Stimulated activated naive CD8-positive, alpha-beta T cell treated with anti-CD3 and anti-CD28 coated beads, Interleukin-15, amount 100 ng/mL, for 72 hours (primary cell): ENCODE measurements around the gene AUTS2.
"Not testable (repeated sequence)": the region's sequence is repeated elsewhere in the genome, so short reads cannot be mapped to it uniquely, and the experiment has no call there.

Experiments used
- ATAC-seq: fragments of 150-1000 bp; cut with Tn5 transposase; 2 replicates; pipeline ENCODE4 v1.10.0; 2021; ENCODE audit warnings: mild to moderate bottlenecking, moderate library complexity
- DNase-seq, 2 donors: peaks; one replicate each; pipeline ENCODE4 v3.0.0; 2021 to 2022
- H3K27ac Mint-ChIP-seq, 2 donors: one replicate each; pipeline ENCODE4 v1.8.0; 2022; ENCODE audit warnings: mild to moderate bottlenecking in 2 of 2, mixed read lengths in 2 of 2, moderate library complexity in 2 of 2
- H3K27me3 Mint-ChIP-seq: one replicate; pipeline ENCODE4 v1.8.0; 2022; ENCODE audit warnings: mixed read lengths
- H3K4me1 Mint-ChIP-seq: one replicate; pipeline ENCODE4 v1.8.0; 2022; ENCODE audit warnings: mild to moderate bottlenecking, mixed read lengths
- H3K4me3 Mint-ChIP-seq, 2 donors: one replicate each; pipeline ENCODE4 v1.8.0; 2022; ENCODE audit warnings: mild to moderate bottlenecking in 2 of 2, mixed read lengths in 2 of 2, moderate library complexity in 1 of 2
- H3K9me3 Mint-ChIP-seq, 2 donors: one replicate each; pipeline ENCODE4 v1.8.0; 2022; ENCODE audit warnings: mixed read lengths in 2 of 2

AUTS2 gene

DNA sequence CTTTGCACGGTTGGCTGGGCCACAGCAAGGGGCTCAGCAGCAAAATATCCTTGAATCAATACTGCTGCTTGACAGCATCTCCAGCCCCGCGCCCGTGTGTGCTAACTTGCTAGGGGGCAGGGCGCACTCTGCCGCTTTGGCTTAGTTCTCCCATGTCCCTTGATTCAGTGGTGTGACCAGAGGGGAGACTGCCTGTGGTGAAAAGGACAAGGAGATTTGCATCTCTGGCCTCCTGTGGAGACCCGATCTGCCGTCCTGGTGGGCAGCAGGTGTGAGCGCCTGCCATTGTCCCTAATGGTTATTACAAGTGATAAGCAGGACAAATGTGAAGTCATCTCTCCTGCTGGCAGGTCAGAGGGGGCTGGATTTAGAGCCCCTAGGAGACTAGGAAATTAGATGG, 1033.4 kb downstream of the AUTS2 start:
- Mint-ChIP-seq H3K27ac (no peak overlapping the region), H3K4me3 (no peak overlapping the region), H3K4me1 (peaks cover 8% of the 10 kb centered on the region), H3K27me3 (no peaks in the 10 kb centered on the region), H3K9me3 (peaks cover 0 to 9% of the 10 kb centered on the region in 2 donors)
- ATAC-seq (no peak), DNase-seq (no peak)

DNA sequence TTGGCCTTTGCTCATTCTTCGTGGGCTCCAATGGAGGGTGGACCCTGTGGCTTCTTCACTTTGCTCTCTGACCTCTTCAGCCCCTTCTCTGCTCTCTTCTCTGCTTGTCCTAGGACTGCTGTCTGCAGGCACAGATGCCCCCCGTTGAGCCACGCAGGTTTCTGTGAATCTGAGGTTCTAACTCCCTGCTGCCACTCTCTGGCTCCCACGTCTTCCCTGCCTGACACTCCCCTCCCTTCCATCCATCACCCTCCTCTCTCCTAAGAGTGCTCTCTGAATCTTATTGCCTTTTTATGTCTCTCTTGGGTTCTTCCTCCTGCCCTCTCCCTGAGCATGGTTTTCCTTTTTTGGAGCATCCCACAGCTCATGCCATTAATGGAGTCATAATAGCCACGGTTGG, 1034.1 kb downstream of the AUTS2 start:
- no peak overlapping the region for H3K4me3 Mint-ChIP-seq
- peaks cover 0 to 2% of the 10 kb centered on the region in 2 donors for H3K9me3 Mint-ChIP-seq
- H3K27ac Mint-ChIP-seq: no peak overlapping the region
- ATAC-seq (no peak), DNase-seq (no peak)
- H3K27me3 Mint-ChIP-seq: no peaks in the 10 kb centered on the region
- H3K4me1 Mint-ChIP-seq: peaks cover 12% of the 10 kb centered on the region

DNA sequence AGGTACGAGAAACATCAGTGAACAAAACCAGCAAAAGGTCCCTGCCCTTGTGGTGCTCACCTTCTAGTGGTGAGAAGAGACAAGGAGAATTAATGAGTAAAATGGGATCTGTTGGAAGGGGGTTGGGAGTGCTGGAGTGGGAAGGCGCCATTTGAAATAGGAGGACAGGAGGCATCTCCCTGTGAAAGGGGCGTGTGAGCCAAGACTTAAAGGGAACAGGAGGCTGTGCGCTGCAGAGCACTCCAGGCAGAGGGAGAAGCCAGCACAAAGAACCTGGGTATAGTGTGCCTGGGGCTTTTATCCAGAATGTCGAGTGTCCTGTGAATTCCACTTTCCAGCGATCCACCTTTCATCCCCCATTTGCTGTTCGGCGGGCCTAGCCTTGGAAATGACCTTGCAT, 1035.8 kb downstream of the AUTS2 start:
- ATAC-seq (no peak), DNase-seq (no peak)
- Mint-ChIP-seq H3K27me3 (no peaks in the 10 kb centered on the region), H3K4me1 (peaks cover 19% of the 10 kb centered on the region), H3K4me3 (no peak overlapping the region), H3K27ac (no peak overlapping the region), H3K9me3 (no peaks in the 10 kb centered on the region)

DNA sequence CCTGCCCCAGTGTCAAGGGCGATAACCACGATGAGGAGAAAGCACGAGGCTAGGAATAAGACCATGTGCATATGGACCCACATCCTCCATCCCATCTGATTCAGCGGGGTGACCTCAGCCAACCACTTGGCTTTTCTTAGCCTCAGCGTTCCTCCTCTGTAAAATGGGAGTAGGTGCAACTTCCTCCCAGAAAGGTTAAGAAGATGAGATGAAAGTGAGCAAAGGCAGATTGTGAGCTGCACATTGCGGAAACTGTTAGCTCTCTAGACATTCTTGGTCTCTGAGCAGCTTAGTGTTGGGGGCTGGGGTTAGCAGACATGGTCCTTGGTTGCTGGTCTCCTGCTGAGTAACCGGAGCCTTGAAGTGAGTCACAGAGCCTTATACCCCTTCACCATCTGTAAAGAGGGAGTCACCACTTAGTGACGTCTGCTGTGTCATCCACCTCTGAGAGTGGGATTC, 1036.4 kb downstream of the AUTS2 start:
- ATAC-seq (peak; percentile 57), DNase-seq (no peak)
- Mint-ChIP-seq H3K27ac (no peak overlapping the region), H3K4me3 (no peak overlapping the region), H3K4me1 (peaks cover 19% of the 10 kb centered on the region), H3K27me3 (no peaks in the 10 kb centered on the region), H3K9me3 (no peaks in the 10 kb centered on the region)

DNA sequence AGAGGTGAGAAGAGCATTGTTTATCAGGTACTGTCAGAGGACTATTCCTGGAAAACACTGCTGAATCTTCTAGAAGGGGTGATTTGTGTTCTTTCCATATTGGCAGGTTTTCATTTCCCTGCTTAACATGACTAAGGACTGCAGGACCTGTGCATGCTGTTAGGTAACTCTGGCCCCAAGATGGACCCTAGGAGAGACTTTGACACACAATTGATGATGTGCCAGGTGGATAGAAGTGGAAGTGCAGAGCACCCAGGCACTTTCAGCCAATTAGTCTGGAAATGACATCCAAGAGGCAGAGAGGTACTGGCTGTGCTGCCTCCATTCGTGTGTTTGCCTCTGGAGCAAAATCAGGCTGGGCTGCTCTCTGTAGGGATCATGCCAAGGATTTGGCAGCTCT, 1037.4 kb downstream of the AUTS2 start:
- Mint-ChIP-seq H3K27ac (no peak overlapping the region), H3K27me3 (no peaks in the 10 kb centered on the region)
- ATAC-seq: peak; percentile 8

DNA sequence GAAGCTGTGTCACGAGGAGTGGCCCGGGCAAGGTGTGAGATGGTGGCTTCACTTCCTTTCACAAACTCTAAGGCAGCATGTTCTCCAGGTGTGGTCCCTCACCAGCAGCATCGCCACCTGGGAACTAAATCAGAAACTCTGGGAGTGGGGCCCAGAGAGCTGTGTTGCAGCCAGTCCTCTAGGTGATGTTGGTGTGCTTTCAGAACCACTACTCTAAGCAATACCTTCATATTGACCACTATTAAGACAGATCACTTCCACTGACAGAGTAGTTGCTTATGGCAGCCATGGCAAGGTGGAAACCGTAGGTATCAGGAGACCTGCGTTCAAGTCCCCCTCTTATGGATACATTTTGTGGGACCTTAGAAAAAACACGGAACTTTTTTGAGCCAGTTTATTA, 1037.9 kb downstream of the AUTS2 start:
- no peaks in the 10 kb centered on the region for H3K9me3 Mint-ChIP-seq
- no peak for ATAC-seq

More for the DNA sequence above, 1037.4 kb downstream of the AUTS2 start:
- Mint-ChIP-seq H3K4me3 (no peak overlapping the region), H3K4me1 (peaks cover 19% of the 10 kb centered on the region), H3K9me3 (no peaks in the 10 kb centered on the region)
- no peak for DNase-seq

DNA sequence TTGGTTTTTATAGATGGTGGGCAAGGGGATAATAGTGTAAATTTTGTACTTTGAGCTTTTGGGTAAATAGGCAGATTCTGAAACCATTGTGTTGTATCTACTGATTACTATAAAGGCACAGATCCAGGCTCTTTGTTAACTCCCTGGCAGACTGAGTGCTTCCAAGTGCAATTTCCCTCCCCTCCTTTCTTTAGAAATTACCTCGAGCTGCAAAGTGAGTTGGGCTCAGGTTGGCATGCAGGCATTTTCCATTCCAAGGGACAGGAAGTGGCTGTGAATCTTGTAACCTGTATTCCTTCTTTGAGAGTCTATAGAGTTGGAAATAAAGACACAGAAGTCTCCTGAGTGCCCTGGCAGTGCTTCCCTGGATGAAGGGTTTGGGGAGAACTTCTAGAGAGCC, 1039.5 kb downstream of the AUTS2 start:
- Mint-ChIP-seq H3K27me3 (no peaks in the 10 kb centered on the region), H3K9me3 (peaks cover 0 to 6% of the 10 kb centered on the region in 2 donors), H3K27ac (no peak overlapping the region), H3K4me1 (peaks cover 19% of the 10 kb centered on the region), H3K4me3 (no peak overlapping the region)
- DNase-seq: no peak
- no peak for ATAC-seq

More for the DNA sequence above, 1037.9 kb downstream of the AUTS2 start:
- Mint-ChIP-seq H3K4me1 (peaks cover 19% of the 10 kb centered on the region), H3K27me3 (no peaks in the 10 kb centered on the region), H3K4me3 (no peak overlapping the region), H3K27ac (no peak overlapping the region)
- no peak for DNase-seq

DNA sequence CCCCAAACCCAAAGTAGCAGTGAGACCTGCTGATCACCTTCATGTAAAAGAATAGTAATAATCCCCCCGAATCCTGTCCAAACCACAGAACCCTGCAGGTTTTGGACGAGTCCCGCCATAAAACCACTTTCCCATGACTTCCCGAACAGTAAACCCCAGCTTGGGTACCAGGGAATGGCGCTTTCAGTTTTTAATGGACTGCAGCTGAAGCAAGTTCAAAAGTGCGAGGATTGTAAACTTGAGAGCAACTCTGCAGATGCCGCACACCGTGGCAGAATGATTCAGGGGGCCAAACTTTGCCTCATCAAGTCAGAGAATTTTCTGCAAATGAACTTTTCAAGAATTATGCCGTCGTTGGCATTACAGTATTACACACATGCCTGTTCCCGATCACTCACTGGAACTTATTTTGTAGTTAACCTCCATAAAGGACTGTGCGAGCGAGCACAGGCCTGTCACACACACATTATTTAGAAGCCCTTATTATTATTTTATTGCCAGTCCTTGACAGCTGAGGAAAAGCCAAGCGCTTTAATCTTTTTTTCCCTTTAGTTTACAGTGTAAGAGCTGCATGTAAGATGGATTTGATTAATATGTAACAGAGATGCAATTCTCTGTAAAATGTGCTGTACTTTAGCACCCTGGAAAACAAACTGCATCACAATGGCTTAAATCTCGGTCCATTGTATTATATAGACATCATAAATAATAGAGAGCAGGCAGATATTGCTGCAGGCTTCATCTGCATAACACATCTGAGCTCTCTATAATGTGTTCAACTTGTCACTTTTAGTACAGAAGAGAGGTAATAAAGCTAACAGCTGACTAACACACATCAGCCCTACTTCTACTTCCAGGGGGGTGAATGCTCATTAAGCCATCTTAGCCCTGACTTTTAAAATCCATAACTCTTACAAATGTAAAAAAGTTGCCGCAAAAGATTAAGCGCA, 1040.2 kb downstream of the AUTS2 start:
- Mint-ChIP-seq H3K4me1 (peaks cover 19% of the 10 kb centered on the region), H3K27me3 (no peaks in the 10 kb centered on the region), H3K9me3 (peaks cover 0 to 6% of the 10 kb centered on the region in 2 donors), H3K27ac (no peak overlapping the region), H3K4me3 (no peak overlapping the region)
- DNase-seq (no peak), ATAC-seq (no peak)

DNA sequence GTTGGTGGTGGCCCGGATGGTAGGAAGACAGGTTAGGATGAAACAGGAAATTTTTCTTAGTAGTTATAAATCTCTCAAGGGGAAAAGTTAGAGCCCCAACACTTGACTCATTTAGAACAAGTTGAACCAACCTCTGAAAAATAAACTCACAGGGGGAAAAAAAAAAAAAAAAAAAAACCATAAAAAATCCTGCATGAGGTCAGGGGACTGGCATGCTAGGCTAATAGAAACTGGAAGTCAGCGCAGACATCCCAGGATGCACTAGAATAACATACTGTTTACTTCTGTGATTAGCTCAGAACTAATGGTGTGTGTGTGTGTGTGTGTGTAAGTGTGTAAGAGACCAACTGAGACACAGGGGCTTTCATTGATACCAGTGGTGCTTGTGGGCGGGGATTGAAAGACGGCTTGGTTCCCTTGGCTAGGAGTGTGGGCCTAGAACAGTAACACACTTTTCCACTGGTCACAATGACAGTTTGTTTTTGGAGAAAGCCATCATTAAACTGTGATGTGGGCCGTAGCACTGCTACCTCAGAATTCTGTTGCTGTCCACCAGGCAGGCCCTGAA, 1042.1 kb downstream of the AUTS2 start:
- H3K4me1 Mint-ChIP-seq: peaks cover 12% of the 10 kb centered on the region
- no peaks in the 10 kb centered on the region for H3K27me3 Mint-ChIP-seq
- no peak for ATAC-seq
- H3K4me3 Mint-ChIP-seq: no peak overlapping the region
- no peak overlapping the region for H3K27ac Mint-ChIP-seq
- no peak for DNase-seq
- H3K9me3 Mint-ChIP-seq: peaks cover 0 to 6% of the 10 kb centered on the region in 2 donors

DNA sequence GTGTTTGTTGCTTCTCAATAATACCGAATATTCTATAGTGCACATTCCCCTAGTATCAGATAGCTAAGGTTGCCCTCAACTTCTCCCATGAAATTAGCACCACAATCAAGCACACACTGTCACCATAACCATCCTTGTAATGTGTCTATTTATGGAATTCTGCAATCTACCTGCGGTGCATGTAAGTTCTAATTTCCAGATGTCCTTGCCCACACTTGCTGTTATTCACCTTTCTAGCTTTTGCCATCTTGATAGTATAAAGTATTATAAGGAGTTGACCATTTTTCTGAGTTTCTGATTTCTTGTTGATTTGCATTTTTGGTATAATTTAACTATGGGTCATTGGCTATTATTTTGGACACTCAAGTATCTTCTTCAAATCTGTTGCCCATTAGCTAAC, 1043.6 kb downstream of the AUTS2 start:
- H3K4me3 Mint-ChIP-seq: no peak overlapping the region
- no peak for ATAC-seq
- H3K27ac Mint-ChIP-seq: no peak overlapping the region
- no peaks in the 10 kb centered on the region for H3K27me3 Mint-ChIP-seq
- no peak for DNase-seq
- peaks cover 11% of the 10 kb centered on the region for H3K4me1 Mint-ChIP-seq
- H3K9me3 Mint-ChIP-seq: peaks cover 0 to 6% of the 10 kb centered on the region in 2 donors

DNA sequence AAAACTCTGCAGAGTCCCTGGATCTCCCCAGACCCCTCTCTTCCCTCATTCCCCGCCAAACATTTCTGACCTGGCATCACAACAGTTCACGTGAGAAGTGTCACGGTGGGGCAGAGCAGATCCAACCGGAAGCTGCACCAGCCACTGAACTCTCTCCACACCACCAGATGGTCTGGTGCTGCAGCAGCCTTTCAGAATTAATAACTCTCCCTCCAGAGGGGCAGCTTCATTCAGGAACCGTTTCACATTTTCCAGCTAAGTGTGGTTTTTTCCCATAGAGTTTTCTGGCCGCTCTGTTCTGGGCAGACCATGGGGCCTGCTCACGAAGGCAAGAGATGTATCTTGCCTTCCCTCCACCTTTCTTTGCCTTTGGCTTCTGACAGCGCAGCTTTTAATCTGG, 1047.0 kb downstream of the AUTS2 start:
- ATAC-seq (no peak), DNase-seq (no peak)
- peaks cover 29% of the 10 kb centered on the region for H3K4me1 Mint-ChIP-seq
- H3K27ac Mint-ChIP-seq: no peak overlapping the region
- H3K4me3 Mint-ChIP-seq: no peak overlapping the region
- no peaks in the 10 kb centered on the region for H3K27me3 Mint-ChIP-seq
- peaks cover under 1 to 8% of the 10 kb centered on the region in 2 donors for H3K9me3 Mint-ChIP-seq

DNA sequence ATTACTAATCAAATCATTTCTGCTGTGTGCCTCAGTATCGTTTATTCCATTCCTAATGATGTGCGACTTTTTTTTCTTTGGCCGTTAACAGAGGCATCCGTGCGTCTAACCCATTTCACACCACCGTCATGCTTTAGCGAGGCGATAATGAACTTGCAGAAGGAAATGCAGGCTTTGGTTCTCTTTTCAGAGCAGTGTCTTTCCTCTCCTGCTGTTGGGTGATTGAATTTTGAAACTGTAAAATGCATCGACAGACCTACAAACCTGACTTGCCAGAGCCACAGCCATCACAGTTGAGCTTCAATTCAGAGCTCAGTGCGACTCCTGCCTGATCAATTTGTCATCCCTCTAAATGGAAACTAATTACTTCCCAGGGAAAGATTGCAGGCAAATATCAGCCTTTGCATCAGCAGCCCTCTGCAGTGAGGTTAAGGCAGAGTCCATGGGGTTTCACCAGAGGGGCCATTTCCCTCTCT, 1047.6 kb downstream of the AUTS2 start:
- ATAC-seq: no peak
- no peak for DNase-seq
- Mint-ChIP-seq H3K9me3 (peaks cover 5 to 15% of the 10 kb centered on the region in 2 donors), H3K27me3 (no peaks in the 10 kb centered on the region), H3K27ac (no peak overlapping the region), H3K4me1 (peaks cover 32% of the 10 kb centered on the region), H3K4me3 (no peak overlapping the region)

DNA sequence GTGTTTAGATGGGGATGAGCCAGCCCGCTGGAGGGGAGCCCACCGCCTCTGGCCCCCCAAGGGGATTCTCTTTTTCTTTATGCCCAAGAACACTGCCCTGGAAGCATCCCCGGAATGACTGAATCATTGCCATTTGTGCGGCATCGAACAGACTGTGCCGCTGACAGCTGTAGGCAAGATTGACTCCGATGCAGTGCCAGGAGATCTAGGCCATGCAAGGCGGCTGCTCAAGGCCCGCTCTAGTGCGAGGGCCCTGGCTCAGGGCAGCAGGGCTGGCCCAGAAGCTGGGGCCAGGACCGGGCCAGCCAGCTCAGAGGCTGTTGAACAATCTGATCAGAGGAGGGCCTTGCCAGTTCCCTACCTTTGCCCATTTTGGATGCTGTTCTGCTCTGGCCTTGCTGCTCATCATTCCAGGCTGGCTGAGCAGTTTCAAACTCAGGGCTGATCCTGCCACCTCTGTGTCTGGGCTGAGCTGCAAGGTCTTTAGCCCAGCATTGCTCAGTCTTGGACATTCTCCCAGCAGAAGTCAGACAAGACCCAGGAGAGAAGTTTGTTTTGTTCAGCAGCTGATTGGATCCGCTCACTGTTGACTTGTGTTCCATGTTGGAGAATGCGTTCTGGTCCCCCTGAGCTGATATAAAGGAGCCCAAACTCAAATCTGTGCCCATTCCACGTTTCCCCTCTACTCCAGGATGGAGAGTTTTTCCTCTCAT, 1048.4 kb downstream of the AUTS2 start:
- Mint-ChIP-seq H3K9me3 (peaks cover 5 to 18% of the 10 kb centered on the region in 2 donors), H3K4me3 (no peak overlapping the region), H3K4me1 (peaks cover 32% of the 10 kb centered on the region), H3K27ac (no peak overlapping the region), H3K27me3 (no peaks in the 10 kb centered on the region)
- DNase-seq (no peak), ATAC-seq (no peak)

DNA sequence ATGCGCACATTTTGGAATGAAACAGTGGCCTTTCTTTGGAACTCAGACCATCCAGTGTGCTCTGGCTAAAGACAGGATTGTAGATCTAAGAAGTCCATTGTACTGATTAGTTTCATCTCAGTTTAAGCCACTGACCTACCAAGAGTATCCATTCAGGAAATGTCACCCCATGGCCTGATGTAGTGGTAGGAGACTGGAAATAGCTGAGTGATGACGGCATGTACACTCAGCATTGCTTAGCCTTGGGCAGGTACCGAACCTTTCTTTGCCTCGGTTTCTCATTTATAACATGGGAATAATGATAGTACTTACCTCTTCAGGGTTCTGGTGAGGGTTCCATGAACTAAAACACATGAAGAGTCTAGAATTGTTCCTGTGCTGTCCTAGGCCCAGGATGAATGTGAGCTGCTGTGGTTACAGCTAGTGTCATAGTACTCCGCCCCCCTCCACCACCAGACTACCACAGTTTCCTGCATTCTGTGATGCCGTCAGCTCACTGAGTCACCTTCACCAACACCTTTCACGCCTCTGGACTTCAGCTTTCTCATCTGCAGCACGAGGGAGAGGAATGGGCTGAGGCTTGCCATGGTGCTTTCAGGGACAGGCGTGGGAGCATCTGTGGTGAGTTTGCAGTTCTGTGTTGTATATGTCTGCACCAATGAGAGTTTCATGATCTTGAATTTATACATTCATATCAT, 1049.7 kb downstream of the AUTS2 start:
- Mint-ChIP-seq H3K4me1 (peaks cover 32% of the 10 kb centered on the region), H3K9me3 (peaks cover 5 to 24% of the 10 kb centered on the region in 2 donors), H3K27me3 (peaks cover under 1% of the 10 kb centered on the region), H3K4me3 (peak overlapping the region in 1 of 2 donors; percentile 38), H3K27ac (no peak overlapping the region)
- DNase-seq (peak; percentile 72 to 89), ATAC-seq (peak; percentile 98)

DNA sequence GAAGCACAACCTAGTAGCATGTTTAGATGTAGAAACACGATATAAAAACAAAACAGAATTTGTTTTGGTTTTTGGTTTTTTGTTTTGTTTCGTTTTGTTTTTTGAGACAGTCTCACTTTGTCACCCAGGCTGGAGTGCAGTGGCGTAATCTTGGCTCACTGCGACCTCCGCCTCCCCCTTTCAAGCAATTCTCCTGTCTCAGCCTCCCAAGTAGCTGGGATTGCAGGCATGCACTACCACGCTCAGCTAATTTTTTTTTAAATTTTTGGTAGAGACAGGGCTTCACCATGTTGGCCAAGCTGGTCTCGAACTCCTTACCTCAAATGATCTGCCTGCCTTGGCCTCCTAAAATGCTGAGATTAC, 1050.2 kb downstream of the AUTS2 start:
- H3K4me3 Mint-ChIP-seq: peak overlapping the region in 1 of 2 donors; percentile 38
- peaks cover 32% of the 10 kb centered on the region for H3K4me1 Mint-ChIP-seq
- H3K9me3 Mint-ChIP-seq: peaks cover 5 to 26% of the 10 kb centered on the region in 2 donors
- ATAC-seq, H3K27me3 Mint-ChIP-seq, DNase-seq: not testable (repeated sequence)
- H3K27ac Mint-ChIP-seq: peak overlapping the region in 1 of 2 donors; percentile 34
